Raji (cell line): Measurements from ENCODE around the gene IQSEC1.

ENCODE experiments used
- POLR2A ChIP-seq: IDR thresholded peaks from 2 replicates; pipeline ENCODE4 v1.6.1; 2011; ENCODE audit warnings: low read depth, low read length, control low read depth; ENCODE audit not compliant: insufficient read depth

The IQSEC1 gene

DNA sequence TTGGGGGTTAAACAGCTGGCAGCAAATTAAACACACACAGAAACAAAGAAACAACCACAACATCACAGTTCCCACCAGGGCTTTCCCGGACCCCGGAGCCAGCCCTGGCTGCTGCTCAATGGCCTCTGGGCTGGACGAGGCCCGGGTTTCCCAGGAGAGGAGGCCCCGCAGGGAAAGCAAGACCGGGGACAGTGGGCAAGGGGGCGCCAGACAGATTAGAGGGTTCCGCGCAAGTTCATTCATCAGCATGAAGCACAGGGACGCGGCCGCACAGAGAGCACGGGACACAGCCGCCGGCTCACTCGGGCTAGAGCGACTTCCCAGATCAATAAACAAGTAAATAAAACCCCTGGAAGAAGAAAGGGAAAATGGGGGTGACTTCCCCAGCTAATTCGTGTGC is 165.5 kb downstream of the IQSEC1 start:
- TF ChIP-seq POLR2A: no peak

- TF ChIP-seq POLR2A: no peak
These were observed 165.9 kb downstream of the IQSEC1 start for GRCh38 chr3:12907296-12907695.

DNA sequence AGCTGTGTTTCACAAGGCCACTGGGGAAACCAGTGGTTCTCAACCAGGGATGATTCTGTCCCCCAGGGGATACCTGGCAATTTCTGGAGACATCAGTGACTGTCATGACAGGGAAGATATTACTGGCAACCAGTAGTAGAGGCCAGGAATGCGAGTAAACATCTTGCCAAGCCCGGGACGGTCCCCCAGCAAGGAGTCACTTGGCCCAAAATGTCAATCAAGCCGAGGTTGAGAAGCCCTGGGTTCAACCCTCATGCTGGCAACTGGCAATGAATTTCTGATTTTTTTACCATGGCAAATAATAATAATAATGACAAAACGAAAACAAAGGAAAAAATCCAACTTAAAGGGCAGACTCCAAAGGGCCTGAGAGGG is 166.3 kb downstream of the IQSEC1 start:
- no peak for TF ChIP-seq POLR2A

- TF ChIP-seq POLR2A: no peak
These were observed 166.9 kb downstream of the IQSEC1 start for GRCh38 chr3:12906141-12906915.

DNA sequence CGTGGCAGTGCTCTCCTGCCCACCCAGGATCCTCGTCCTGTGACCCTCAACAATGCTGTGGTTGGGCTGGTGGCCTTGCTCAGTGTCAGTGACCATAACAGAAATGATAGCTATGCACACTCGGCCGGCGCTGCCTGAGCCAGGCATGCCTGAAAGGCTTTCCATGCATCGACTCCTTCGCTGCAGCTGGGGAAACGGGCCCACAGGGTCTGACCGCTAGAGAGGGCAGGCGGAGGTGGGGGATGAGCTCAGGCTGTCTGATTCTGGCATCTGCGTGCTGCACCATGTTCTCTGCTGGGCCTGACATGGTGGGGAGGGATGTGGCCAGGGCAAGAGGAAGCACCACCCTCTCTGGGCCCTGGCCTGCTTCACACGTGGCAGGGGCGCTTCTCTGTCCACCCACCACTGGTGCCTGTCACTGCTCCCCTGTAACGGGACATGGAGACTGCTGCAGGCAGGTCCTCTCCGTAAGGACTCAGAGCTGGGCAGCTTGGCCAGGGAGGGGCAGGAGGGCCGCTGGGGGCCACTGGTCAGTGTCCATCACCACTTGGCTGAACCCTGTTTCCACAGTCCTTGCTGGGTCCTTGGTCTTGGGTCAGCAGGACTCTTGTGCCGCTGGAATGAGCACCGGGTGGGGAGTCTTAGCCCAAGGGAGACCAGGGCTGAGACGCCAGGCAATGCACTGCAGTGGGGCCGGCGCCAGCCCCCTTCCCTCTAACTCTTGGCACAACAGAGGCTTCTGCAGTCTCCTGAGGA is 167.7 kb downstream of the IQSEC1 start:
- TF ChIP-seq POLR2A: no peak

GRCh38 chr3:12904951-12905315 is 168.3 kb downstream of the IQSEC1 start:
- TF ChIP-seq POLR2A: no peak

DNA sequence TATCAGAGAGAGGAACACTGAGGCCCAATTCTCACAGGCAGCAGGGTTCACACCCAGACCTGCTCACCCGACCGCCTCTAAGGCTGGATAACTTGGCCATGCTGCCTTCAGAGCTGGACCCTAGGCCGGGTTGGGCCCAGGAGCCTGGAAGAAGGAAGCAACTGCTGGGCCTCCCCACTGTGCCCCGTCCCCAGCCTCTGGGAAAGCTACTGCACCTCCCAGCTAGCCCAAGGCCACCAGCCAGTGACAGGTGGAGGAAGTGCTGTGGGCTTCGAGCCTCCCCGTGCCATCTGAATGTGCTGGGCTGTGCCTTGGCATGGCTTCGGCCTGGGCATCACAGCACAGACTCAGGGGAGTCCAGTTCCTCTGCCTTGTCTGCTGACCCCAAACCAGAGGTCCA is 169.3 kb downstream of the IQSEC1 start:
- no peak for TF ChIP-seq POLR2A

DNA sequence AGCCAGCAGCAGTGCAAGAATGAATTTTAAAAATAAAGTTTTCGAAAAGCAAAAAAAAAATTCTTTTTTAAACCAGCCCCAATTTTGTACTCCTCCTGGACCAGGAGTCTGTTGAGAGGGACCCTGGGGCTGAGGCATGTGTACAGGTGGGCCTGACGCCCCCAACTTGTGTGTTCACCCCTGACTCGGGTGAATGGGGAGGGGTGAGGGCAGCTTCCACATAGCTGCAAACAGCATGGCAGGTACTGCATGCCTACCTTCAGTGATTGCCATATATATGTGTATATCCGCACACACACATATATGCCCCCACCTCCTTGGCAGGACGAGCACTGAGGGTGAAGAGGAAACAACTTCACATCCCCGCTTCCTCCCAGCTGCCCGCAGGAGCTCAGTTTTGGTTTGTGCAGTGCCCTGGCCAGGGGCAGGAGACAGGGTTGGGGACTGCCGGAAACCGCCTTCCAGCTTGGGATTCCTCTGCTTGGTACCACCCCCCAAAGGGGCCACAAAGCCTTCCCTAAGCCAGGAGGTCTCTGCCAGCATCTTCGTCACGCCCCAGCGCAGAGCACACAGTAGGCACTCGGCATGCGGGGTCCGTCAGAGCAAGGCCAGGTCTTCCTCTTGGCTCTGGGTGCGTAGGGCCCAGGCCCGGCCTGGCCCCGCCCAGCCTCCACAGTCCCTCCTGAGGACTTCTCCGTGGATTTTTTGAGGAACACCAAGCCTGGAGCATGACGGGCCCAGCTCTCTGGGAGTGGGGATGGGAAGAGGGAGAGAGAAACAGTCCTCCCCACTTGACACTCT is 170.0 kb downstream of the IQSEC1 start:
- TF ChIP-seq POLR2A: no peak

- no peak for TF ChIP-seq POLR2A
These were observed 170.8 kb downstream of the IQSEC1 start for GRCh38 chr3:12902181-12902999.

- no peak for TF ChIP-seq POLR2A
These were observed 171.6 kb downstream of the IQSEC1 start for GRCh38 chr3:12901623-12902045.

DNA sequence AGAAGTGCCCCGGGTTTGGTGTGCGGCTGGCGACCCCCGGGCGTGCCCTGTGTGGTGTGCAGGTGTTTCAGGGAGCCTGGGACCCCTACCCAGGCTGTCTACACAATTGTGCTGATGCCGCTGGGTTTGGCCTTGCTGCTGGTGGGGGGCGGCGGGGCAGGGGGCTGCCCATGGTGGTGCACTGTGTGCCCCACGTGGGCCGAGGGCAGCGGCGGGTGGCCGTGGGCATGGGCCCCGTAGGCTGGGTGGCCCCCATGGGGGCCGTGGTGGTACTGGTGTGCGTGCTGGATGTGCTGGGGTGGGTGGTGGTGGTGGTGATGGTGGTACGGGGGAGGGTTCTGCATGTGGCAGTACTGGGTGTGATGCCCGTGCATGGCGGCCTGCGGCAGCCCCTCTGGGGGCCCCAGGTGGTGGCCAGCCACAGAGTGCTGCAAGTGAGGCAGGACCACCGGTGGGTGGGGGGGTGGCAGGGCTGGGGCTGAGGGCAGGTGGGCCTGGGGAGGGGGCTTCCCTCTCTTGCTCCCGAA is 172.3 kb downstream of the IQSEC1 start:
- no peak for TF ChIP-seq POLR2A

GRCh38 chr3:12898965-12899755 is 174.1 kb downstream of the IQSEC1 start:
- TF ChIP-seq POLR2A: no peak

DNA sequence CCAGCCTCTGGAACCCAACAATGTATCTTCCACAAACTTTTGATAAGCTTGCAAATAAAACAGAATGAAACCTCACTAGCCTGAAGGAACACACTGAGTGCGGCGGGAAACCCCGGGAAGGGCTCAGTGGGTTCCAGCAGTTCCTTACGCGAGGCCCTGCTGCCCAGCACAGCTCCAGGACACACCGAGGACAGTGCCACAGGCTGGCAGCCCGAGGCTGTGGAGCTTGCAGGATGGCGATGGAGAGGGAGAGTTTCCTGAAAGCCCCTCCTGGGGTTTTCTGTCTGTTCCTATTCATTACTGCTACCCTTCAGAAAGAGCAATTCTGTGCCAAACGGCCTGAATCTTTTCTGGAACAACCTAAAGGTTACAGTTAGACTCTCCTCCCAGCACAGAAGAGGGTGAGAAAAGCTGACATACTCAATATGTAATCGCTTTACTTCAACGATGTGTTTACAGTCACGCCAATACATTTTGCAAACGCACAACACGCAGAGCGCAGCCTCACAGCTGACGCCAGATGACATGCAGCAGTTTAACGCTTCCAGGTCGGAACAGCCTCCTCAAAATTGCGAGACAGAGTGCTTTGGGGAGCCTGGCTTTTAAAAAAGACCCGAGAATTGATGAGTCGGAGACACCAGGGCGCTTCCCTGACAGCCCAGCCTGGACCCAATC is 174.8 kb downstream of the IQSEC1 start:
- no peak for TF ChIP-seq POLR2A

GRCh38 chr3:12897381-12898289 is 175.6 kb downstream of the IQSEC1 start:
- no peak for TF ChIP-seq POLR2A
